Fibroblast of lung (primary cell): Measurements from ENCODE around the gene VEPH1.

Source experiments
- CTCF ChIP-seq, 2 donors: IDR thresholded peaks in 1 of 2; conservative IDR thresholded peaks in 1 of 2; 1 replicate in 1 of 2; 2 replicates in 1 of 2; pipeline ENCODE4 v1.5.1; 2011 to 2012; ENCODE audit warnings: low read length in 2 of 2, control low read depth in 1 of 2, inconsistent platforms in 1 of 2, low read depth in 1 of 2, mild to moderate bottlenecking in 1 of 2
- EZH2 ChIP-seq: IDR thresholded peaks from 2 replicates; pipeline ENCODE4 v1.5.1; 2012; ENCODE audit warnings: low read length, control low read depth, mild to moderate bottlenecking; ENCODE audit errors: missing control alignments

- TF ChIP-seq CTCF (conservative IDR thresholded peaks at IDR 0.05 in 1 of 2, IDR thresholded peaks at IDR 0.05 in 1 of 2; ENCODE audit: low read depth in 1 of 2, low read length in 2 of 2) (no peak), EZH2 (no peak)
Measured at GRCh38 chr3:157280354-157280753, 222.9 kb downstream of the VEPH1 start.
